Endothelial cell (in vitro differentiated cells): ENCODE results near the gene DNMBP. TPM values are rescaled to one million over a fixed set of nuclear protein-coding genes. Genes with fewer than 3 reads are reported as not detected.

Experiments used
- DNase-seq: peaks from one replicate; pipeline ENCODE4 v3.0.0; 2021; ENCODE audit warnings: low spot score
- H3K27ac Mint-ChIP-seq: one replicate; pipeline ENCODE4 v1.8.0; 2021; ENCODE audit warnings: mixed read lengths, inconsistent platforms; ENCODE audit not compliant: unreplicated experiment
- H3K27me3 Mint-ChIP-seq: one replicate; pipeline ENCODE4 v1.8.0; 2021; ENCODE audit warnings: mild to moderate bottlenecking, moderate library complexity, mixed read lengths, inconsistent platforms; ENCODE audit not compliant: unreplicated experiment
- H3K36me3 Mint-ChIP-seq: one replicate; pipeline ENCODE4 v1.8.0; 2021; ENCODE audit warnings: mild to moderate bottlenecking, low read depth, mixed read lengths, inconsistent platforms; ENCODE audit not compliant: unreplicated experiment
- H3K4me1 Mint-ChIP-seq: one replicate; pipeline ENCODE4 v1.8.0; 2021; ENCODE audit warnings: mild to moderate bottlenecking, mixed read lengths, inconsistent platforms; ENCODE audit not compliant: unreplicated experiment
- H3K4me3 Mint-ChIP-seq: one replicate; pipeline ENCODE4 v1.8.0; 2021; ENCODE audit warnings: mild to moderate bottlenecking, mixed read lengths, inconsistent platforms; ENCODE audit not compliant: unreplicated experiment
- H3K9me3 Mint-ChIP-seq: one replicate; pipeline ENCODE4 v1.8.0; 2021; ENCODE audit warnings: mixed read lengths, inconsistent platforms; ENCODE audit not compliant: unreplicated experiment
- CTCF ChIP-seq: fragments of 200-600 bp; sonication (generic); IDR thresholded peaks from one replicate; pipeline ENCODE4 v1.5.0; 2021; ENCODE audit warnings: antibody characterized with exemption; ENCODE audit not compliant: unreplicated experiment
- total RNA-seq: library from RNA; stranded (reverse); fragmentation: NEBNext Ultra II Directional; extraction: Animal tissue kit (Norgen Biotek cat#: 25700); gene quantifications from one replicate; pipeline ENCODE4 v1.2.1, GENCODE V29; 2021; ENCODE audit not compliant: unreplicated experiment

DNMBP gene
- total RNA-seq, 1 donor from 2014 or later, result 21.8 TPM

GRCh38 chr10:100024748-100025147 is 15.0 kb upstream of the DNMBP start:
- Mint-ChIP-seq H3K9me3 (no peaks in the 10 kb centered on the region), H3K4me3 (no peak overlapping the region), H3K27me3 (peaks cover 6% of the 10 kb centered on the region), H3K36me3 (peaks cover 5% of the 10 kb centered on the region), H3K4me1 (no peaks in the 10 kb centered on the region), H3K27ac (no peak overlapping the region)
- DNase-seq, result no peak
- no peak for TF ChIP-seq CTCF

- TF ChIP-seq CTCF, result no peak
- Mint-ChIP-seq H3K27ac (no peak overlapping the region), H3K36me3 (no peaks in the 10 kb centered on the region), H3K27me3 (peaks cover 3% of the 10 kb centered on the region), H3K4me3 (no peak overlapping the region), H3K4me1 (no peaks in the 10 kb centered on the region), H3K9me3 (no peaks in the 10 kb centered on the region)
- DNase-seq, result no peak
Measured at GRCh38 chr10:100022403-100022802, 12.7 kb upstream of the DNMBP start.

- H3K4me1 Mint-ChIP-seq, result no peaks in the 10 kb centered on the region
- no peak for DNase-seq
- no peaks in the 10 kb centered on the region for H3K36me3 Mint-ChIP-seq
- peaks cover 3% of the 10 kb centered on the region for H3K27me3 Mint-ChIP-seq
- no peak overlapping the region for H3K27ac Mint-ChIP-seq
- no peaks in the 10 kb centered on the region for H3K9me3 Mint-ChIP-seq
- no peak for TF ChIP-seq CTCF
- H3K4me3 Mint-ChIP-seq, result no peak overlapping the region
Measured at GRCh38 chr10:100021322-100021721, 11.6 kb upstream of the DNMBP start.

GRCh38 chr10:100020886-100021253 is 11.1 kb upstream of the DNMBP start:
- H3K27ac Mint-ChIP-seq, result no peak overlapping the region
- peaks cover 3% of the 10 kb centered on the region for H3K27me3 Mint-ChIP-seq
- H3K9me3 Mint-ChIP-seq, result no peaks in the 10 kb centered on the region
- DNase-seq, result no peak
- H3K4me3 Mint-ChIP-seq, result no peak overlapping the region
- H3K36me3 Mint-ChIP-seq, result no peaks in the 10 kb centered on the region
- no peak for TF ChIP-seq CTCF
- no peaks in the 10 kb centered on the region for H3K4me1 Mint-ChIP-seq

- Mint-ChIP-seq H3K27me3 (peaks cover 3% of the 10 kb centered on the region), H3K9me3 (no peaks in the 10 kb centered on the region), H3K36me3 (no peaks in the 10 kb centered on the region), H3K4me1 (no peaks in the 10 kb centered on the region), H3K4me3 (no peak overlapping the region), H3K27ac (no peak overlapping the region)
- DNase-seq, result no peak
- no peak for TF ChIP-seq CTCF
Measured at GRCh38 chr10:100020142-100020885, 10.6 kb upstream of the DNMBP start.
